GM12878 (cell line): ENCODE results near the gene FAM241A. TPM values are rescaled to one million over a fixed set of nuclear protein-coding genes. Genes with fewer than 3 reads are reported as not detected.

Experiments used
- ATAC-seq: fragments of 200-7000 bp; cut with Tn5 transposase; 3 replicates; pipeline ENCODE4 v1.9.1; 2020; ENCODE audit warnings: mild to moderate bottlenecking, moderate library complexity
- BruUV-seq: library from RNA; stranded (reverse); fragments of 400-500 nt; replicated peaks from 2 replicates; lab custom pipeline; 2021; lab: Mats Ljungman, UMichigan
- CTCF ChIA-PET: fragments of 300-600 bp; sonication (Branson Sonifier 250); formaldehyde crosslinking; extraction: SDS; loops from one replicate; lab custom pipeline; 2021; ENCODE audit warnings: inconsistent platforms; lab: Yijun Ruan, JAX
- POLR2A ChIA-PET: fragments of 350-600 bp; formaldehyde crosslinking; extraction: SDS; loops from one replicate; lab custom pipeline; 2021; ENCODE audit warnings: inconsistent platforms; lab: Charles Lee
- RAD21 ChIA-PET: fragments of 300-600 bp; sonication (Branson Sonifier 250); formaldehyde crosslinking; loops from one replicate; lab custom pipeline; 2023; ENCODE audit warnings: antibody characterized with exemption; ENCODE audit not compliant: unreplicated experiment; lab: Charles Lee
- SMC1A ChIA-PET: fragments of 300-600 bp; sonication (Branson Sonifier 250); formaldehyde crosslinking; loops from one replicate; lab custom pipeline; 2023; ENCODE audit not compliant: unreplicated experiment, uncharacterized antibody; lab: Charles Lee
- DNase-seq: peaks from one replicate; pipeline ENCODE4 v3.0.0-alpha.2; 2011; ENCODE audit warnings: low read depth, low spot score
- FAIRE-seq: peaks from 3 replicates; lab custom pipeline; 2011; peaks lifted over from hg19 to GRCh38; lab: Jason Lieb, UNC
- H2AFZ ChIP-seq: 2 replicates; pipeline ENCODE4 v1.6.0; 2011; ENCODE audit warnings: low read depth, low read length, control low read depth; ENCODE audit not compliant: control insufficient read depth
- H3K27ac ChIP-seq: 2 replicates; pipeline ENCODE4 v1.5.1; 2011; ENCODE audit warnings: control low read depth; ENCODE audit not compliant: control insufficient read depth, insufficient read depth
- H3K27me3 ChIP-seq, 2 experiments: replicated peaks in 1 of 2; 2 replicates each; pipeline versions ENCODE4 v1.6.0 to v1.6.1; 2011; ENCODE audit warnings: low read length in 1 of 2; ENCODE audit not compliant: control insufficient read depth in 2 of 2, insufficient read depth in 2 of 2
- H3K36me3 ChIP-seq, 2 experiments: 2 replicates each; pipeline ENCODE4 v1.5.1; 2011; ENCODE audit warnings: low read length in 1 of 2; ENCODE audit not compliant: control insufficient read depth in 2 of 2, insufficient read depth in 2 of 2
- H3K4me1 ChIP-seq: 2 replicates; pipeline ENCODE4 v1.6.1; 2011; ENCODE audit warnings: mild to moderate bottlenecking, low read length, moderate library complexity, mixed read lengths; ENCODE audit not compliant: control insufficient read depth, insufficient read depth
- H3K4me2 ChIP-seq: 2 replicates; pipeline ENCODE4 v1.6.0; 2011; ENCODE audit warnings: control low read depth; ENCODE audit not compliant: control insufficient read depth, insufficient read depth
- H3K4me3 ChIP-seq: fragments of 200-600 bp; sonication (generic); 2 replicates; pipeline ENCODE4 v1.5.1; 2016
- H3K79me2 ChIP-seq: 2 replicates; pipeline ENCODE4 v1.6.0; 2011; ENCODE audit warnings: low read length; ENCODE audit not compliant: control insufficient read depth, insufficient read depth
- H3K9ac ChIP-seq: 2 replicates; pipeline ENCODE4 v1.8.0; 2011; ENCODE audit warnings: low read length, control low read depth, mixed read lengths; ENCODE audit not compliant: control insufficient read depth, insufficient read depth
- H3K9me3 ChIP-seq: replicated peaks from 3 replicates; pipeline ENCODE4 v1.5.1; 2011; ENCODE audit warnings: mild to moderate bottlenecking, low read length; ENCODE audit not compliant: control insufficient read depth, insufficient read depth
- H4K20me1 ChIP-seq: 2 replicates; pipeline ENCODE4 v1.6.0; 2011; ENCODE audit not compliant: control insufficient read depth, insufficient read depth
- EP300 ChIP-seq, 2 experiments: fragments of 150-350 bp in 1 of 2; IDR thresholded peaks; 2 replicates each; pipeline ENCODE4 v1.6.1; 2011 to 2012; ENCODE audit warnings: low read depth in 2 of 2, low read length in 2 of 2, borderline replicate concordance in 1 of 2, improper control_type of control experiment in 1 of 2, inconsistent platforms in 1 of 2; ENCODE audit not compliant: control insufficient read depth in 1 of 2
- ETV6 ChIP-seq, 2 experiments: fragments of 450-650 bp in 1 of 2; IDR thresholded peaks in 1 of 2; conservative IDR thresholded peaks in 1 of 2; 2 replicates each; pipeline ENCODE4 v1.6.1; 2014; ENCODE audit warnings: antibody characterized with exemption in 1 of 2, borderline replicate concordance in 1 of 2, low read depth in 1 of 2, mild to moderate bottlenecking in 1 of 2, moderate library complexity in 1 of 2
- GATAD2B ChIP-seq: fragments of 450-650 bp; conservative IDR thresholded peaks from 2 replicates; pipeline ENCODE4 v1.6.1; 2017; ENCODE audit warnings: low read depth, mild to moderate bottlenecking, moderate library complexity
- JUNB ChIP-seq: IDR thresholded peaks from 2 replicates; pipeline ENCODE4 v1.6.1; 2016; ENCODE audit warnings: antibody characterized with exemption, mild to moderate bottlenecking
- JUND ChIP-seq: IDR thresholded peaks from 2 replicates; pipeline ENCODE4 v1.6.1; 2012; ENCODE audit warnings: low read depth, mild to moderate bottlenecking, low read length, improper control_type of control experiment, moderate library complexity
- MEF2A ChIP-seq: IDR thresholded peaks from 2 replicates; pipeline ENCODE4 v1.6.1; 2011; ENCODE audit warnings: low read depth, mild to moderate bottlenecking, low read length, moderate library complexity; ENCODE audit not compliant: insufficient read depth
- NBN ChIP-seq: fragments of 450-650 bp; IDR thresholded peaks from 2 replicates; pipeline ENCODE4 v1.6.1; 2016
- NFIC ChIP-seq: IDR thresholded peaks from 2 replicates; pipeline ENCODE4 v1.6.1; 2012; ENCODE audit warnings: low read depth, mild to moderate bottlenecking, inconsistent platforms, low read length, moderate library complexity
- NR2C2 ChIP-seq: IDR thresholded peaks from 2 replicates; pipeline ENCODE4 v1.6.1; 2011; ENCODE audit warnings: borderline replicate concordance, low read depth; ENCODE audit not compliant: control insufficient read depth, insufficient read length
- PML ChIP-seq: IDR thresholded peaks from 2 replicates; pipeline ENCODE4 v1.6.1; 2012; ENCODE audit warnings: low read length, inconsistent platforms
- RFX5 ChIP-seq: IDR thresholded peaks from 2 replicates; pipeline ENCODE4 v1.6.1; 2011; ENCODE audit warnings: low read depth, low read length, improper control_type of control experiment
- SIN3A ChIP-seq: IDR thresholded peaks from 2 replicates; pipeline ENCODE4 v1.6.1; 2012; ENCODE audit warnings: low read depth, low read length, improper control_type of control experiment
- SIX5 ChIP-seq: IDR thresholded peaks from 2 replicates; pipeline ENCODE4 v1.6.1; 2011; ENCODE audit warnings: mild to moderate bottlenecking, low read depth, low read length, moderate library complexity; ENCODE audit not compliant: severe bottlenecking
- STAT1 ChIP-seq: fragments of 450-650 bp; conservative IDR thresholded peaks from 2 replicates; pipeline ENCODE4 v1.6.1; 2014; ENCODE audit warnings: antibody characterized with exemption, mild to moderate bottlenecking
- TAF1 ChIP-seq: IDR thresholded peaks from 2 replicates; pipeline ENCODE4 v1.6.1; 2011; ENCODE audit warnings: mild to moderate bottlenecking, low read depth, low read length, borderline replicate concordance
- TBL1XR1 ChIP-seq: IDR thresholded peaks from 2 replicates; pipeline ENCODE4 v1.6.1; 2012; ENCODE audit warnings: low read depth, low read length, improper control_type of control experiment
- TCF7 ChIP-seq: IDR thresholded peaks from 2 replicates; pipeline ENCODE4 v1.6.1; 2014; ENCODE audit warnings: antibody characterized with exemption, borderline replicate concordance
- YY1 ChIP-seq: IDR thresholded peaks from 2 replicates; pipeline ENCODE4 v1.6.1; 2011; ENCODE audit warnings: low read depth, mild to moderate bottlenecking, low read length
- ZSCAN29 ChIP-seq: fragments of 450-650 bp; IDR thresholded peaks from 2 replicates; pipeline ENCODE4 v1.6.1; 2017; ENCODE audit warnings: mild to moderate bottlenecking, moderate library complexity
- ZZZ3 ChIP-seq: IDR thresholded peaks from 2 replicates; pipeline ENCODE4 v1.6.1; 2011; ENCODE audit warnings: low read depth; ENCODE audit not compliant: control insufficient read depth, insufficient read length
- WGBS: methylation state at CpG from one replicate; pipeline ENCODE4 v1.1.6; 2016; ENCODE audit warnings: low lambda C conversion rate; ENCODE audit not compliant: insufficient replicate concordance, insufficient coverage; ENCODE audit errors: missing lambda C conversion rate; 5-methylcytosine and 5-hydroxymethylcytosine counted together
- in situ Hi-C: fragments of 300-500 bp; cut with MboI; formaldehyde crosslinking; loops from 9 replicates; pipeline ENCODE4 v1.14.3; 2018; ENCODE audit warnings: mixed read lengths
- intact Hi-C: fragments of 100-400 bp; cut with micrococcal nuclease; formaldehyde crosslinking; loops from one replicate; pipeline ENCODE4 v1.14.2; 2022; ENCODE audit not compliant: unreplicated experiment
- polyA plus RNA-seq, 11 experiments: library from polyadenylated mRNA; depleted of rRNA in 4 of 11; unstranded in 6 of 11; stranded (reverse) in 5 of 11; fragments of >200 nt; fragmentation: Nextera tagmentation in 4 of 11; fragmentation: Illumina TruSeq in 1 of 11; extraction: Ambion mirVana in 4 of 11; extraction: Trizol in 1 of 11; gene quantifications; 1 replicate in 1 of 11; 2 replicates in 10 of 11; pipeline versions ENCODE4 v1.2.1 to v1.2.3, GENCODE V29; 2011 to 2016; ENCODE audit warnings: inconsistent platforms in 2 of 11, missing spikeins in 2 of 11, low read depth in 1 of 11
- total RNA-seq, 4 experiments: library from RNA; depleted of rRNA in 3 of 4; stranded (reverse); fragments of >200 nt in 3 of 4; fragmentation: Illumina TruSeq in 1 of 4; extraction: Trizol in 1 of 4; gene quantifications; 2 replicates each; pipeline versions ENCODE4 v1.2.1 to v1.2.3, GENCODE V29; 2013 to 2021
- TF ChIP-seq, protein P1 (sequence below): fragments of 450-650 bp; IDR thresholded peaks from 2 replicates; pipeline ENCODE4 v1.6.1; 2016; ENCODE audit warnings: mild to moderate bottlenecking, moderate library complexity, borderline replicate concordance
- TF ChIP-seq, protein P2 (sequence below): IDR thresholded peaks from 2 replicates; pipeline ENCODE4 v1.6.1; 2012; ENCODE audit warnings: low read length, inconsistent platforms

FAM241A gene
- total and polyA plus RNA-seq, 10 of the 15 experiments (the other 5 are each of a cell fraction or from before 2014, with no cell fraction given) = 0.20 to 7.5 (median 2.4) TPM

DNA sequence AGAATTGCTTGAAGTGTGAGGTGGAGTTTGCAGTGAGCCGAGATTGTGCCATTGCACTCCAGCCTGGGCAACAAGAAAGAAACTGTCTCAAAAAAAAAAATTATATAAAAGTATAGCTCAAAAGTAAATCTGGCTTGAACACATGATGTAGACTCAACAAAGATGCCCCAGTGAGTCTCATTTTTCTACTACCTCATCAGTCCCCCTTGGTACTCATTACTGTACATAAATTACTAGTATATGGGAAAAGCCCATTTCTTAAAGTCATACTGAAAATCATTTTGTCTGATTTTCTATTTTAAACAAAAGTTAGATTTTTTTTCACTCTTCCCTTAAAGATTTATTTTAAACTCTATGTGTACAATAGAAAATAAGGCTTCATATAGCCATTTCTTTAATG is 39.2 kb downstream of the FAM241A start:
- ChIA-PET POLR2A (no interaction called here), RAD21 (interaction anchor here (0.6 kb wide), 1 partner anchor 48 kb away, joined by 3 read pairs; no protein-coding TSS in a partner anchor), CTCF (no interaction called here), SMC1A (interaction anchor here (0.6 to 1.1 kb wide), 2 partner anchors 36 to 383 kb away, joined by 3 read pairs; no protein-coding TSS in a partner anchor)
- FAIRE-seq (no peak), ATAC-seq (peak; percentile 67; the same call in 2 of the 3 replicates), DNase-seq (no peak)
- intact Hi-C loops = no loop called here
- Histone ChIP-seq H3K4me1 (no peaks in the 10 kb centered on the region), H3K36me3 (no peaks in the 10 kb centered on the region), H3K27ac (no peak overlapping the region), H3K79me2 (no peaks in the 10 kb centered on the region), H2AFZ (no peak overlapping the region), H3K4me2 (no peak overlapping the region), H3K9ac (no peak overlapping the region), H3K9me3 (no peaks in the 10 kb centered on the region), H3K27me3 (no peaks in the 10 kb centered on the region), H4K20me1 (no peaks in the 10 kb centered on the region), H3K4me3 (no peak overlapping the region)
- in situ Hi-C loops = no loop called here
- BruUV-seq = no TSS peak
- 100% methylated on average over 1 of the region's 1 CpG for WGBS
- TF ChIP-seq ZZZ3 (no peak), TBL1XR1 (no peak), NFIC (peak; percentile 43; the same call in 1 of the 2 replicates), RFX5 (no peak), JUND (no peak), PML (no peak), ETV6 (conservative IDR thresholded peaks at IDR 0.05 in 1 of 2, IDR thresholded peaks at IDR 0.05 in 1 of 2; ENCODE audit: borderline replicate concordance in 1 of 2, low read depth in 1 of 2) (no peak), SIX5 (no peak), YY1 (no peak), EP300 (IDR thresholded peaks at IDR 0.05; ENCODE audit: borderline replicate concordance in 1 of 2, control insufficient read depth in 1 of 2, low read depth in 2 of 2, low read length in 2 of 2) (no peak), STAT1 (no peak), TCF7 (no peak), NR2C2 (no peak), NBN (no peak), ZSCAN29 (no peak), JUNB (peak; percentile 75), TAF1 (no peak), MEF2A (no peak), SIN3A (no peak), GATAD2B (no peak)
- TF ChIP-seq, protein P1, sequence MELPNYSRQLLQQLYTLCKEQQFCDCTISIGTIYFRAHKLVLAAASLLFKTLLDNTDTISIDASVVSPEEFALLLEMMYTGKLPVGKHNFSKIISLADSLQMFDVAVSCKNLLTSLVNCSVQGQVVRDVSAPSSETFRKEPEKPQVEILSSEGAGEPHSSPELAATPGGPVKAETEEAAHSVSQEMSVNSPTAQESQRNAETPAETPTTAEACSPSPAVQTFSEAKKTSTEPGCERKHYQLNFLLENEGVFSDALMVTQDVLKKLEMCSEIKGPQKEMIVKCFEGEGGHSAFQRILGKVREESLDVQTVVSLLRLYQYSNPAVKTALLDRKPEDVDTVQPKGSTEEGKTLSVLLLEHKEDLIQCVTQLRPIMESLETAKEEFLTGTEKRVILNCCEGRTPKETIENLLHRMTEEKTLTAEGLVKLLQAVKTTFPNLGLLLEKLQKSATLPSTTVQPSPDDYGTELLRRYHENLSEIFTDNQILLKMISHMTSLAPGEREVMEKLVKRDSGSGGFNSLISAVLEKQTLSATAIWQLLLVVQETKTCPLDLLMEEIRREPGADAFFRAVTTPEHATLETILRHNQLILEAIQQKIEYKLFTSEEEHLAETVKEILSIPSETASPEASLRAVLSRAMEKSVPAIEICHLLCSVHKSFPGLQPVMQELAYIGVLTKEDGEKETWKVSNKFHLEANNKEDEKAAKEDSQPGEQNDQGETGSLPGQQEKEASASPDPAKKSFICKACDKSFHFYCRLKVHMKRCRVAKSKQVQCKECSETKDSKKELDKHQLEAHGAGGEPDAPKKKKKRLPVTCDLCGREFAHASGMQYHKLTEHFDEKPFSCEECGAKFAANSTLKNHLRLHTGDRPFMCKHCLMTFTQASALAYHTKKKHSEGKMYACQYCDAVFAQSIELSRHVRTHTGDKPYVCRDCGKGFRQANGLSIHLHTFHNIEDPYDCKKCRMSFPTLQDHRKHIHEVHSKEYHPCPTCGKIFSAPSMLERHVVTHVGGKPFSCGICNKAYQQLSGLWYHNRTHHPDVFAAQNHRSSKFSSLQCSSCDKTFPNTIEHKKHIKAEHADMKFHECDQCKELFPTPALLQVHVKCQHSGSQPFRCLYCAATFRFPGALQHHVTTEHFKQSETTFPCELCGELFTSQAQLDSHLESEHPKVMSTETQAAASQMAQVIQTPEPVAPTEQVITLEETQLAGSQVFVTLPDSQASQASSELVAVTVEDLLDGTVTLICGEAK = no peak
- TF ChIP-seq, protein P2, sequence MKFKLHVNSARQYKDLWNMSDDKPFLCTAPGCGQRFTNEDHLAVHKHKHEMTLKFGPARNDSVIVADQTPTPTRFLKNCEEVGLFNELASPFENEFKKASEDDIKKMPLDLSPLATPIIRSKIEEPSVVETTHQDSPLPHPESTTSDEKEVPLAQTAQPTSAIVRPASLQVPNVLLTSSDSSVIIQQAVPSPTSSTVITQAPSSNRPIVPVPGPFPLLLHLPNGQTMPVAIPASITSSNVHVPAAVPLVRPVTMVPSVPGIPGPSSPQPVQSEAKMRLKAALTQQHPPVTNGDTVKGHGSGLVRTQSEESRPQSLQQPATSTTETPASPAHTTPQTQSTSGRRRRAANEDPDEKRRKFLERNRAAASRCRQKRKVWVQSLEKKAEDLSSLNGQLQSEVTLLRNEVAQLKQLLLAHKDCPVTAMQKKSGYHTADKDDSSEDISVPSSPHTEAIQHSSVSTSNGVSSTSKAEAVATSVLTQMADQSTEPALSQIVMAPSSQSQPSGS = peak; percentile 39; the same call in 1 of the 2 replicates
